NK-92 treated with Interleukin-12 subunit alpha and Interleukin-12 subunit beta, amount 100 ng/mL, for 24 hours (cell line): Measurements from ENCODE around the gene CXCL12.

Source experiments
- DNase-seq: peaks from one replicate; lab custom pipeline; 2025; lab: John Stamatoyannopoulos, UW

Gene CXCL12

GRCh38 chr10:44362866-44363711 lies 21.8 kb downstream of the CXCL12 start:
- DNase-seq: no peak

- DNase-seq: no peak
These were observed 23.8 kb downstream of the CXCL12 start for GRCh38 chr10:44361109-44361508.

- no peak for DNase-seq
These were observed 26.7 kb downstream of the CXCL12 start for GRCh38 chr10:44358080-44358771.

GRCh38 chr10:44357023-44357540 lies 27.8 kb downstream of the CXCL12 start:
- no peak for DNase-seq

- no peak for DNase-seq
These were observed 28.5 kb downstream of the CXCL12 start for GRCh38 chr10:44356139-44357022.

GRCh38 chr10:44355630-44356029 lies 29.3 kb downstream of the CXCL12 start:
- DNase-seq: no peak

- no peak for DNase-seq
These were observed 30.1 kb downstream of the CXCL12 start for GRCh38 chr10:44354771-44355170.

GRCh38 chr10:44353721-44354120 lies 31.2 kb downstream of the CXCL12 start:
- no peak for DNase-seq

GRCh38 chr10:44353128-44353390 lies 31.8 kb downstream of the CXCL12 start:
- no peak for DNase-seq

- DNase-seq: no peak
These were observed 32.4 kb downstream of the CXCL12 start for GRCh38 chr10:44352316-44353127.

GRCh38 chr10:44348496-44348895 lies 36.4 kb downstream of the CXCL12 start:
- DNase-seq: no peak

GRCh38 chr10:44347609-44348400 lies 37.1 kb downstream of the CXCL12 start:
- no peak for DNase-seq

- DNase-seq: no peak
These were observed 40.2 kb downstream of the CXCL12 start for GRCh38 chr10:44344727-44345126.

GRCh38 chr10:44343843-44344242 lies 41.1 kb downstream of the CXCL12 start:
- no peak for DNase-seq

- no peak for DNase-seq
These were observed 43.0 kb downstream of the CXCL12 start for GRCh38 chr10:44341886-44342285.

- DNase-seq: no peak
These were observed 44.3 kb downstream of the CXCL12 start for GRCh38 chr10:44340557-44340956.

- no peak for DNase-seq
These were observed 45.7 kb downstream of the CXCL12 start for GRCh38 chr10:44339218-44339617.

GRCh38 chr10:44337081-44337480 lies 47.8 kb downstream of the CXCL12 start:
- no peak for DNase-seq

GRCh38 chr10:44335330-44336021 lies 49.4 kb downstream of the CXCL12 start:
- DNase-seq: no peak

- DNase-seq: no peak
These were observed 50.2 kb downstream of the CXCL12 start for GRCh38 chr10:44334621-44335184.
